ENCODE measurements around the gene MTAP.

MTAP gene

DNA sequence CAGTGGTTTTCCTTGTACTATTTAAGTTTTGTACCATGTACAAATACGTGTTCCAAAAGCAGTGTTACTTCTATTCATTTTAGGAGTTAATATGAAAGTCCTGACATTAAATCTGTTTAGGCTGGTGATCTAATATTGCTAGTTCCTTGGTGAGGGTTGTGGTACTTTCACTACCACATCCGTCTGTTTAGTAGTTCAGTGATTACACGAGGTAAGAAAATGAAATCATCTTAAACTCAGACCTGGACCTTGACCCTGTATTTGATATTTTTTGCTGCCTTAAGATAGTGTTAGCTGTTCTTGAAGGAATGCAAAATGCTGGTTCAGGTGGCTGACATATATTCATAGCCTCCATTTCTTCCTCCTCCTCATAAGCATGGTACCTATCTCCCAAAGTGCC lies 50.3 kb downstream of the MTAP start:
- TF ChIP-seq ZNF274 (IDR thresholded peaks at IDR 0.05; ENCODE audit: low read depth, low read length), result no peak
- no peak overlapping the region for H3K4me3 ChIP-seq (ENCODE audit: low read length)

DNA sequence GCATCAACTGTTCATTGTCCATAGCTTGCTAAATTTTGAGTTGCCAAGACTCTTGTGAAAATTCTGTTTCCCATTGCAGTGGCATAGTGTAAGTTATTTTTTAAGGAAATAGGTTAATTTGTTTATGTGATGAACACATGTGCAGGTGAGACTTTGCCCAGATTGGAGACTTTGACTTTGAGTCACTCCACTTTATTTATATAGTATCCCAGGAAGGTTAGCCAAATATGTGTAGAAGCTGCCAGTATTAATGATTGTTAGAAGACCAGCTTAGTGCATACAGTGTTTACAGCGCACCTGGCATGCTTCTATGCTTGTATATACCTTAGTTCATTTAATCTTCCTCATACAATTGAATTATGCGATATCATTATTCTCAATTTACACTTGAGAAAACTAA lies 51.0 kb downstream of the MTAP start:
- H3K4me3 ChIP-seq (ENCODE audit: low read length), result no peak overlapping the region

DNA sequence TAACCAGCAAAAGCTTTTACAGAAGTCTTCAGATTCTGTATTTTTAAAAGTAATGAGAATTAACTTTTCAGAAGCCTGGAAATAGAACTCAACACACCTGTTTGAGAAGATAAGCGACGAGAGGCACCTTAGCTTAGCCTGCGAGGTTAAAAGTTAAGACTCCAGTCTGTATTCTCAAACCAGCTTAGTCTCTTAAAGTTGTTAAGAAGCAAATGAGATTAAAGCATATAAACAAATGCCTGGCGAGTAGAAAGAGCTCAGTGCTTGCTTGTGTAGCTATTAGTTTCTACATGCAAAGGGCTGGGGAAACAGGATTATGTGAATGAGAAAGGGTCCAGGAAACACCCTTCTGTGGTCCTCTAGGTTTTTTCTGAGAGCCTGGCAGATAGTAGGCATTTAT lies 51.7 kb downstream of the MTAP start:
- no peak for TF ChIP-seq ZNF274 (IDR thresholded peaks at IDR 0.05; ENCODE audit: low read depth, low read length)
- no peak overlapping the region for H3K4me3 ChIP-seq (ENCODE audit: low read length)

More for the DNA sequence above, 51.0 kb downstream of the MTAP start:
- TF ChIP-seq ZNF274 (IDR thresholded peaks at IDR 0.05; ENCODE audit: low read depth, low read length), result no peak

DNA sequence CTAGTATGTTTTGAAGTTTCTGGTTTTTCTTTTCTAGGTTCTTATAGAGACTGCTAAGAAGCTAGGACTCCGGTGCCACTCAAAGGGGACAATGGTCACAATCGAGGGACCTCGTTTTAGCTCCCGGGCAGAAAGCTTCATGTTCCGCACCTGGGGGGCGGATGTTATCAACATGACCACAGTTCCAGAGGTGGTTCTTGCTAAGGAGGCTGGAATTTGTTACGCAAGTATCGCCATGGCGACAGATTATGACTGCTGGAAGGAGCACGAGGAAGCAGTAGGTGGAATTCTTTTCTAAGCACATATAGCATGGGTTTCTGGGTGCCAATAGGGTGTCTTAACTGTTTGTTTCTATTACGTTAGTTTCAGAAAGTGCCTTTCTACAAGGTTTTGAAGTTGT lies 52.2 kb downstream of the MTAP start:
- no peak for TF ChIP-seq ZNF274 (IDR thresholded peaks at IDR 0.05; ENCODE audit: low read depth, low read length)
- no peak overlapping the region for H3K4me3 ChIP-seq (ENCODE audit: low read length)

DNA sequence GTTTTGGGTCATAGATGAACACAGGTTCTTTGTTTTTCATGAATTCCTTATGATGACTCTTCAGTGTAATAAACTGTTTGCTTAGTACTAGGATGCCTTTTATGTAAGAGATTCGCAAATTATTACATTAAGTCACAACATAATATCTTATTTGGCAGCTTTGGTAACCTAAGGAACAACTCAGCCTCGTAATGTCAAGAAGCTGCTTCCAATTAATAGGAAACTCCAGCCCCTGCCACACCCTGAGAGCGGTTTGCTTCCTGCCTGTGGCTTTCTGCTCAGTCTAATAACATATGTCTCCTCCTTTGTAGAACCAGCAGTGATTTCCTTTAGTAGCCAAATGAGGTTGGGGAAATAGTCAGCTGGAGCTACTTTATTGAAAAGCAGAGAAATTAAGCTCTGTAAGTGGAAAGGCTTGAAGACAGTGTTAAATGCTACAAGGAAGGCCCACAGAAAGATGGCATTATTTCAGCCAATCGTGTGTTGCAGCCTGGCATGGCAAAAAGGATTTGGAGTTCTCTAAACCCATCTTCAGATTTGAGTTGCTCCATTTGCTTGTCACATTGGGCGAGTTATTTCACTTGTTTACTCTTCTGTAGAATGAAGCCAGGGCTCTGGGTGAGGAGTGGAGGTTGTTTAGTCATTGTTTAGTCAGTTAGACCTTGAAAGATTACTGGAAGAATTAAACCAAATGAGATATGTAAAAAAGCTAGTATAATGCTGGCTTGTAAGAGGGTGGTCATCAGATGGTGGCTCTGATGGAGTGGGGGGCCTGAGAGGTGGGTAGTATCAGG lies 54.1 kb downstream of the MTAP start:
- no peak overlapping the region for H3K4me3 ChIP-seq (ENCODE audit: low read length)
- no peak for TF ChIP-seq ZNF274 (IDR thresholded peaks at IDR 0.05; ENCODE audit: low read depth, low read length)

DNA sequence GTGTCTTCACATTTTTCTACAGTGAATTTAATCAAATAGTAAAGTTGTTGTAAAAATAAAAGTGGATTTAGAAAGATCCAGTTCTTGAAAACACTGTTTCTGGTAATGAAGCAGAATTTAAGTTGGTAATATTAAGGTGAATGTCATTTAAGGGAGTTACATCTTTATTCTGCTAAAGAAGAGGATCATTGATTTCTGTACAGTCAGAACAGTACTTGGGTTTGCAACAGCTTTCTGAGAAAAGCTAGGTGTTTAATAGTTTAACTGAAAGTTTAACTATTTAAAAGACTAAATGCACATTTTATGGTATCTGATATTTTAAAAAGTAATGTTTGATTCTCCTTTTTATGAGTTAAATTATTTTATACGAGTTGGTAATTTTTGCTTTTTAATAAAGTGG lies 60.4 kb downstream of the MTAP start:
- H3K4me3 ChIP-seq (ENCODE audit: low read length), result no peak overlapping the region
- TF ChIP-seq ZNF274 (IDR thresholded peaks at IDR 0.05; ENCODE audit: low read depth, low read length), result no peak

DNA sequence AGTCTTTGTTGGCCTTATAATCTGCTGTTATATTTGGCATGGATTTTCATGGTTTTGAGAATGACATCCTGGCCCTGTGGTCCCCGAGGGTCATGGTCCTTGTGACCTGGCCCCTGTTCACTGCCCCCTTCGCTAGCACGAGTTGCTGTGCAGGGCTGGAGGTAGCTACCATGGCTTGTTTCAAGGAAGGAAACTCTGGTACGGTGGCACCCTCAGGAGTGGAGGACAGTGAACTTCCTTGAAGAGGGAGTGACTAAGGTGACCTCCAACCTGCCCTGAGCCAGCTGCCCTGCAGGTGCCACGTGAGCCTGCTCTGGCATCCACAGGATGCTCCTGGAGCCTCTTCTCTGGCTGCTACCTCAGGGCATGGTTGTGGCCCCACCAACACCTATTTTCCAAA lies 62.1 kb downstream of the MTAP start:
- no peak for TF ChIP-seq ZNF274 (IDR thresholded peaks at IDR 0.05; ENCODE audit: low read depth, low read length)
- H3K4me3 ChIP-seq (ENCODE audit: low read length), result no peak overlapping the region

DNA sequence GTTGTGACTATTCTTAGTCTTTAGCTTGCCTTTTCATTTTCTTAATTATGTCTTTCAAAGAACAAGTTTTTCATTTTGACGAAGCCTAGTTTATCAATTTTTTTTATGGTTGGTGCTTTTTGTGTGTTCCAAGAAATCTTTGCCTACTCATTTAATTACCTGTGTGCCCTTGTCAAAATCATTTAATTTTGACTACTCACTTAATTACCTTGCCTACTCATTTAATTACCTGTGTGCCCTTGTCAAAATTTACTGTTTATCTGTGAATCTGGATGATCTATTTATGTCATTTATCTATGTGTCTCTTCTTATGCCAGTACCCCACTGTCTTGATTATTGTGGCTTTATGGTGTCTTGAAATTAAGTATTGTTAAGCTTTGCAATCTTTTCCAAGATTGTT lies 63.9 kb downstream of the MTAP start:
- no peak overlapping the region for H3K4me3 ChIP-seq (ENCODE audit: low read length)
- TF ChIP-seq ZNF274 (IDR thresholded peaks at IDR 0.05; ENCODE audit: low read depth, low read length), result no peak

DNA sequence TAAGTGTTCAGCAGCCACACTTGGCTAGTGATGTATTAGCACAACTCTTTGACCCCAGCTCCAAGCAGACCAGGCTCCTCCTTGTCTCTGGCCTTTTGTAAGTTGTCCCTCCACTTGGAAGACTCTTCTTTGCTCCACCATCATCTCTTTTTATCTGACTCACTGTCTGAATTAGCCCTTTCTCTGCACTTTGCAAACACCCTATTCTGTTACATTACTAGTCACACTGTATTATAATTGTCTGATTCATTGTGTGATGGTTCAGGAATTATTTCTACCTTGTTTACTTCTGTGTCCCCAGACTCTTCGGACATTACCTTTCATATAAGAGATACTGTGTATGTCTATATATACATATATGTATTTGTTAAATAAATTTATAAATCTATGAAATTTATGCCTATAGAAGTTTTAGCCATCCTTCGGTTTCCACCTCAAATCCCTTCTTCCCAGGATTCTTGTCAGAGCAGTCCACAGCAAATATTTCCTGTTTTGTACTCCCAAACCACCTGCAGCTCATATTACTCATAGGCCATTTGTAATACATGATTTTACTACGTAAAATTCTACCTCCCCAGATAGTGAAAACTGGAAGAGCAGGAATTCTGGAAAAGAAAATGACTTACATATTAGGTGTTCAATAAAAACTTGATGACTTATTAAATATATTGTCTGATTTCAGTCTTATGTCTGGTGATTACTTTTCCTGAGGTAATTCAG lies 69.0 kb downstream of the MTAP start:
- no peak for TF ChIP-seq ZNF274 (IDR thresholded peaks at IDR 0.05; ENCODE audit: low read depth, low read length)
- no peak overlapping the region for H3K4me3 ChIP-seq (ENCODE audit: low read length)

DNA sequence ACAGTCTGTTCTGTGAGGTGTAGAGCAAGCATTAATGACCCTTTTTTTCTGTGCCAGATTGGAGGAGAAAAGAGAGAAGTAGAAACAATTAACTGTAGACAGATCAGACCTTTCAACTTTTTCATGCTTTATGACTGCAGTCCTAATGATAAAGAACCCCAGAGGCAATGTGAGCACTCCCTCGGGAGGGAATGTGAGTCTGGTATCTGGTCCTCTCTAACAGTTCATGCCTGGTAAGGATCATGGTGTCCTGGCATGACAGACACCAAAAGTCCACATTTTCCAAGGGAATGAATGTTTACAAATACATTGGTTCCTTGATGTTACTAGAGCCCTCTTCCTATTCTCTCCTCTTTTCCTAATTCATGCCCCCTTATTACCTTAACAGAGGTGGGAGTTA lies 70.3 kb downstream of the MTAP start:
- H3K4me3 ChIP-seq (ENCODE audit: low read length), result no peak overlapping the region
- TF ChIP-seq ZNF274 (IDR thresholded peaks at IDR 0.05; ENCODE audit: low read depth, low read length), result no peak

DNA sequence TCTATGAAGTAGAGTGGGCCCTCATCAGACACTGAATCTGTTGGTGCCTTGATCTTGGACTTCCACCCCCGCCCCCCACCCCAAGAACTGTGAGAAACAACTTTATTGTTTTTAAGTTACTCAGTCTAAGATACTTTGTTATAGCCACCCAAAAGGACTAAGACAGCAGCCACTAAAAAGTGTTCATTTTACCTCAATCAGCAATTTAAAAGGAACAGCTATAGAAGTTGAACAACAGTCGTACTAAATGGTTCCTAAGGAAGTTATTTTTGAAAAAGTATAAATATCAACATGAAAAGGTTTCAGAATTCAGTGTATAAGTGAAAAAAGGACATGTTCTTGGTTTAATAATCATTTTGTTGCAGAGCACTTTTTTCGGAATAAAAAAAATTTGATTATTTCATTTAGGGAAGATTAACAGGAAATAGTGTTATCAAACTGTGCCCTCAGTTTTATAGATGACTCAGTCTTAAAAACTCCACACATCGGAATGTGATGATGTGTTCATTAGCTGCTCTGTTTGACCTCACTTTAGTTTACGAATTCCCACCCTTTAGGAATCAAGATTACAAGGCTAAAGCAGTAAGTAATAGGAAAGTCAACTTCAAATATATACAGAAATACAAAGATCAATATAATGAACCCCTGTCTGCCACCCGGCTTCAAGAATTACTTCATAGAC lies 71.2 kb downstream of the MTAP start:
- TF ChIP-seq ZNF274 (IDR thresholded peaks at IDR 0.05; ENCODE audit: low read depth, low read length), result no peak
- H3K4me3 ChIP-seq (ENCODE audit: low read length), result no peak overlapping the region

DNA sequence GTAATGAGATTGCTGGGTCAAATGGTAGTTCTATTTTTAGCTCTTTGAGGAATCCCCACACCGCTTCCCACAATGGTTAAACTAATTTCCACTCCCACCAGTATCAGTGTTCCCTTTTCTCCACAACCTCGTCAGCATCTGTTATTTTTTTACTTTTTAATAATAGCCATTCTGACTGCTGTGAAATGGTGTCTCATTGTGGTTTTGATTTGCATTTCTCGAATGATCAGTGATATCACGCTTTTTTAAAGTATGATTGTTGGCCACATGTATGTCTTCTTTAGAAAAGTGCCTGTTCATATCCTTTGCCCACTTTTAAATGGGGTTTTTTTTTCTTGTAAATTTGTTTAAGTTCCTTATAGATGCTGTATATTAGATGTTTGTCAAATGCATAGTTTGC lies 73.5 kb downstream of the MTAP start:
- no peak overlapping the region for H3K4me3 ChIP-seq (ENCODE audit: low read length)
- no peak for TF ChIP-seq ZNF274 (IDR thresholded peaks at IDR 0.05; ENCODE audit: low read depth, low read length)

DNA sequence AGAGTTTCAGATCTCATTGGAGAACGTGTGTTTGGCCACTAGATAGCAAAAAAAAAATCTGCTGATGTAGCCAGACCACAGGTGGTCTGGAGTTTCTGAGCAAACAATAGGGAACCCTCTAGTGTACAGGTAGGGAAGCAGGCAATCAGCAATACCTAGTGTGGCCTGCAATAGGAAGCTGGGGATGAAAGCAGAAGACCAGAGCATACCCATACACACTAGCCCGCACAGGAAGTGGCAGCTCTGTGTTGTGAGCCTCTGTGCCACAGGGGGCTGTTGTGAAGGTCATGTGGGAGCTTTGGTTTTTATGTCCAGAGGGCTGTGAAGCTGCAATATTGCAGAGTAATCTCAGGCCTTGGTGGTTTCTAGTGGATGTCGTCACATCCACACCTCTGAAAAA lies 81.2 kb downstream of the MTAP start:
- no peak overlapping the region for H3K4me3 ChIP-seq (ENCODE audit: low read length)
- TF ChIP-seq ZNF274 (IDR thresholded peaks at IDR 0.05; ENCODE audit: low read depth, low read length), result no peak

DNA sequence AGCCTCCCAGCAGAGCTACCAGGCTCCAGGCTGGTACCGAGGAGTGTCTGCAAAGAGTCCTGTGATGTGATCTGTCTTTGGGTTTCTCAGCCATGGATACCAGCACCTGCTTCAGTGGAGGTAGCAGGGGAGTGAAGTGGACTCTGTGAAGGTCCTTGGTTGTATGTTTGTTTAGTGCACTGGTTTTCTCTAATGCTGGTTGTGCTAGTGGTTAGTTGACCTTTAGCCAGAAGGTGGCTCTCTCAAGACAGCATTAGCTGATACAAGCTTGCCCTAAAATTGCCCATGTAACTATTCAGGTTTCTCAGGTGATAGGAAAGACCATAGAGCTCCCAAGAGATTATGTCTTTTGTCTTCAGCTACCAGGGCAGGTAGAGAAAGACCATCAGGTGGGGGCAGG lies 87.2 kb downstream of the MTAP start:
- no peak overlapping the region for H3K4me3 ChIP-seq (ENCODE audit: low read length)
- TF ChIP-seq ZNF274 (IDR thresholded peaks at IDR 0.05; ENCODE audit: low read depth, low read length), result no peak

DNA sequence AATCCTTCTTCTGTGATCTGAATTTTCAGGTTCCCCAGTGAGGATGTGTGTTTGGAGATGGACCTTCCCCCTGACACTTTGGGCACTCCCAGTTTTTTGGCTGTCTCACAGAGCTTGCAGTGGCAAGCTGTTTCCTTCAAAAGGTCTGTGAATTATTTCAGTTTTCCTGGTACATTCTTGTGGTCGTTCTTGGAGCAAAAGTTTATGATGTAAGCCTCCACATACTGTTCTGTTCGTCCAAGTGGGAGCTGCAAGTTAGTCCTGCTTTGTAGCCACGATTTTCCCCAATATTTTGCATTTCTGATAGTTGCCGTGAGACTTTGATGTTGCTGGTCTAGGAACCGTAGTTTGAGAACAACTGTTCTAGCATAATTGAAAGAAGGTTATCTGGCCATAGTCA lies 88.3 kb downstream of the MTAP start:
- no peak overlapping the region for H3K4me3 ChIP-seq (ENCODE audit: low read length)
- no peak for TF ChIP-seq ZNF274 (IDR thresholded peaks at IDR 0.05; ENCODE audit: low read depth, low read length)

All from GM08714 (cell line).